ENCODE results near the gene NOVA2. TPM values are rescaled to one million over a fixed set of nuclear protein-coding genes. Genes with fewer than 3 reads are reported as not detected.
A peak's percentile ranks its signal among the peaks of the same experiment; 100 is the strongest.

The NOVA2 gene
- total RNA-seq, 1 donor from 2014 or later, result not detected

DNA sequence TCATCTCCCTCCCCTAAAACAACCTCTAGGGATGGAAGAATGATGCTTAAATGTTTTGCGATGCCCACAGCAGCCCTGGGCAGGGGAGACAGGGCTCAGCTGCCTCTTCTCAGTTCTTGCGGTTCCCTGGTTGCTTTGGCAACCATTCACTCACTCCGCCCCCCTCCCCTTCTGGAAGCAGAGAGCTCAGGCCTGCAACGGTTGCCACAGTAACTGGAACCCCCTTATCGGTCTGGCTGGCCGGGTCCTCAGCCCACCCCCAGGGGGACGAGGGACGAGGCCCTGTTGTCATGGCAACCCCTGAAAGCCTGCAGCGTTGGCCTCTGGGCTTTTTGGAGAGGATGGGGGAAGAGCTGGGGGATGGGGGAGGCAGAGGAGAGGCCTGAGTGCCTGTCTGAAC, 19.5 kb downstream of the NOVA2 start:
- DNase-seq (ENCODE audit: low read depth), result no peak
- TF ChIP-seq, protein P1, sequence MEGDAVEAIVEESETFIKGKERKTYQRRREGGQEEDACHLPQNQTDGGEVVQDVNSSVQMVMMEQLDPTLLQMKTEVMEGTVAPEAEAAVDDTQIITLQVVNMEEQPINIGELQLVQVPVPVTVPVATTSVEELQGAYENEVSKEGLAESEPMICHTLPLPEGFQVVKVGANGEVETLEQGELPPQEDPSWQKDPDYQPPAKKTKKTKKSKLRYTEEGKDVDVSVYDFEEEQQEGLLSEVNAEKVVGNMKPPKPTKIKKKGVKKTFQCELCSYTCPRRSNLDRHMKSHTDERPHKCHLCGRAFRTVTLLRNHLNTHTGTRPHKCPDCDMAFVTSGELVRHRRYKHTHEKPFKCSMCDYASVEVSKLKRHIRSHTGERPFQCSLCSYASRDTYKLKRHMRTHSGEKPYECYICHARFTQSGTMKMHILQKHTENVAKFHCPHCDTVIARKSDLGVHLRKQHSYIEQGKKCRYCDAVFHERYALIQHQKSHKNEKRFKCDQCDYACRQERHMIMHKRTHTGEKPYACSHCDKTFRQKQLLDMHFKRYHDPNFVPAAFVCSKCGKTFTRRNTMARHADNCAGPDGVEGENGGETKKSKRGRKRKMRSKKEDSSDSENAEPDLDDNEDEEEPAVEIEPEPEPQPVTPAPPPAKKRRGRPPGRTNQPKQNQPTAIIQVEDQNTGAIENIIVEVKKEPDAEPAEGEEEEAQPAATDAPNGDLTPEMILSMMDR (conservative IDR thresholded peaks at IDR 0.05; ENCODE audit: low read depth, low read length), result no peak
- no peak overlapping the region for H3K4me3 ChIP-seq (ENCODE audit: low read depth, low read length)

DNA sequence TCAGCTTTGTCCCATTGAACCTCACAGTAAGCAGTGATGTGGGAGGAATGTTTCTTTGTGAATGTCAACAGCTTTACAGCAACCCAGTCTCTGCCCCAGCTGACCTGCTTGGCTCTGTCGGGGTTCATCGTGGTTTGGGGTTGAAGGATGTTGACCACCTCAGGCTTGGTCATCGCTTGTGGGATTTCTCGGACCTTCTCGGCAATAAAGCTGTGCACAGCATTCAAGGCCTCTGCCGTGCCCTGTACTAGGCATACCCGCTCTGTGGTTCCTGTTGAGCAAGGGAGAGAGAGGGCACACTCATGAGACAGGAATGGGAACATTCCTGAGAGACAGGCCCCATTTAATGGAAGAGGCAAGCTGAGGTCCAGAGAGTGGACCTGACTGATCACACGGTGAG, 20.0 kb downstream of the NOVA2 start:
- DNase-seq (ENCODE audit: low read depth), result no peak
- H3K4me3 ChIP-seq (ENCODE audit: low read depth, low read length), result no peak overlapping the region
- TF ChIP-seq, protein P1 (conservative IDR thresholded peaks at IDR 0.05; ENCODE audit: low read depth, low read length), result no peak

DNA sequence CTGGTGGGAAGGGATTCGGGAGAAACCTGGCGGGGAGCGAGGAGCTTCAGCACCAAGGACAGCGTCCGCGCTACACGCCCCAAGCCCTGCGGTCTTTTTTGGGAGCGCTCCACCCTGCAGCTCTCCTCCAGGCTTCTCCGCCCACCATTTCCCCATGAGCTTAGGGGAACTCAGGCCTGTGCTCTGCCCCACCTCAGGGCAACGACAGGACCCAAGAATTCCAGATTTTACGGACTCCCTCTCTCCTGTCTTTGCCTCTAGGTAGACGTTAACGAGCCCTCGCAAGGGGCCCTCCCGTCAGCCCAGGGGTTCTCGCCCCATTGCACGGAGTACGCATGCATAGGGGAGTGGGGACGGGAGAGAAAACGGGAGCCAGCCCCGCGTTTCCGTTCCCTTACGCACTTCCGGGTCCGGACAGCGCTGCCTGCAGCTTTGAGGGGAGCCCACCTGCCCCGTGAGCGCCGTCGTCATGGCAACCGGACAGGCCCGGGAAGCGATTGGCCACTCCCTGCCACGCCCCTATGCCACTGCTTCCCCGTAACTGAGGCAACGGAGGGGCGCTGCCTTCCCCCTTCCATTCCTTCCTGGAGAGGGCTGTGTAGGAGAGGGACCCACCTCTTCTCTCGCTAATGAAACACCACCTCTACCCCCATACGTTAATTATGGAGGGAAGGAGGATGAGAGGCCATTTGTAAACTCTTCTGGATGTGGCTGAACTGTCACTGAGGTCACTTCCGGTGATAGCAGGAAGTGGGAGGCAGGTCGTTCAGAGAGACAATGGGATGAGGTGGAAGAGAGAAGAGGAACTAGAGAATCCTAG, 20.8 kb downstream of the NOVA2 start:
- peak overlapping the region; percentile 45 for H3K4me3 ChIP-seq (ENCODE audit: low read depth, low read length)
- no peak for DNase-seq (ENCODE audit: low read depth)
- TF ChIP-seq, protein P1 (conservative IDR thresholded peaks at IDR 0.05; ENCODE audit: low read depth, low read length), result no peak

DNA sequence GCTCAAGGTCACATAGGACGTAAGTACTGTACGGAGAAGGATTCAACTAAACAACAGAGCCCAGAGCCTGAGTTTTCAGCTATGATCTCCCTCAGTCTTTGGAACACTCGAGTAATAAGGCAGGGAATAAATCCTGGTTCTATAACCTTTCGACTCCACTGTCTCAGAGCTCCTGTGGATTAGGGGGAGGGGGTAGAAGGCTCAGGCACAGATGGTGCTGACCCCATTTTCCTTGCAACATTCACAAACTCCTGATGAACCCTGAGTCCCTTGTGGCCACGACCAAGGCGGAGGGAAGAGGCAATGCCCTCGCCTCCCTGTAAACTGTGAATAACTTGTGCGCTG, 21.4 kb downstream of the NOVA2 start:
- TF ChIP-seq, protein P1 (conservative IDR thresholded peaks at IDR 0.05; ENCODE audit: low read depth, low read length), result no peak
- no peak overlapping the region for H3K4me3 ChIP-seq (ENCODE audit: low read depth, low read length)
- DNase-seq (ENCODE audit: low read depth), result no peak

DNA sequence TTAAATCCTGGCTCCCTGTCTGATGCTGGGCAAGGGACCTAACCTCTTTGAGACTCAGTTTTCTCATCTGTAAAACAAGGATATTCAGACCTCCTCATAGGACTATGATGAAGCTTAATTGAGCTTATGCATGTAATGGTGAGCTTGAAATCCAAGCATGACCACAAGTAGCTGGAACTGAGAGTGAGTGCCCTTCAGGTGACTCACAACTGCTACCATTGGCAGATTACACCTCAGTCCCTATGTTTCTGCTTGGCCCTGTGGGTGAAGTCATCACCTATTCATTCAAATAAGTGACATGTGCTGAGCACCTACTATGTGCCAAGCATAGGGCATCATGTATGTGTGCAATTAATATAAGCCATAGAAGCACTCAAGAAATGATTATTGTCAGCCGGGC, 25.7 kb downstream of the NOVA2 start:
- peak; percentile 10 for DNase-seq (ENCODE audit: low read depth)
- TF ChIP-seq, protein P1 (conservative IDR thresholded peaks at IDR 0.05; ENCODE audit: low read depth, low read length), result no peak
- H3K4me3 ChIP-seq (ENCODE audit: low read depth, low read length), result no peak overlapping the region

DNA sequence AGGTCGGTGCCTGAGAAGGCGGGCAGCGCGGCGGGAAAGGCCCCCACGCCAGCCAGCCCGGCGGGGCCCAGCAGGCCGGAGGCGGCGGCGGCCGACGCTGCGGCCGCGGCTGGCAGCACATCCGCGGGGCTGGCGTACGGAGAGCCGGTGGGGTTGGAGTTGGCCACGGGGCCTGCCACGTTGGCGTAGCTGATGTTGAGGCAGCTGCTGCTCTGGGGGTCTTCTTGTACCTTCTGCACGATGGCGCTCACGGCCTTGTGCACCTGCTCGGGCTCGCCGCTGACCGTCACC, 33.2 kb downstream of the NOVA2 start:
- TF ChIP-seq, protein P1 (conservative IDR thresholded peaks at IDR 0.05; ENCODE audit: low read depth, low read length), result no peak
- no peak overlapping the region for H3K4me3 ChIP-seq (ENCODE audit: low read depth, low read length)
- no peak for DNase-seq (ENCODE audit: low read depth)
